Endothelial cell of umbilical vein (primary cell): ENCODE results near the gene DMBT1. TPM values are rescaled to one million over a fixed set of nuclear protein-coding genes. Genes with fewer than 3 reads are reported as not detected.

Experiments used
- BruUV-seq: library from RNA; stranded (reverse); fragments of 400-500 nt; replicated peaks from 2 replicates; lab custom pipeline; 2021; lab: Mats Ljungman, UMichigan
- CTCF ChIA-PET: fragments of 300-600, 350-600 bp; sonication (Branson Sonifier 250); formaldehyde crosslinking; loops from one replicate; lab custom pipeline; 2021; ENCODE audit warnings: antibody characterized with exemption, inconsistent platforms; lab: Charles Lee
- POLR2A ChIA-PET: fragments of 300-600, 350-600 bp; sonication (Branson Sonifier 250); formaldehyde crosslinking; loops from one replicate; lab custom pipeline; 2021; ENCODE audit warnings: antibody characterized with exemption, inconsistent platforms; lab: Charles Lee
- DNase-seq: peaks from one replicate; pipeline ENCODE4 v3.0.0-alpha.2; 2011; ENCODE audit warnings: low read depth, low spot score
- FAIRE-seq: peaks from 2 replicates; lab custom pipeline; 2011; peaks lifted over from hg19 to GRCh38; lab: Jason Lieb, UNC
- H2AFZ ChIP-seq: 2 replicates; pipeline ENCODE4 v1.6.0; 2012; ENCODE audit warnings: low read depth, low read length, control low read depth, inconsistent platforms
- H3K27ac ChIP-seq: 2 replicates; pipeline ENCODE4 v1.5.1; 2011; ENCODE audit warnings: low read depth, mild to moderate bottlenecking, control low read depth, low read length, moderate library complexity; ENCODE audit not compliant: insufficient read depth
- H3K27me3 ChIP-seq, 2 experiments: 2 replicates each; pipeline versions ENCODE4 v1.6.0 to v1.6.1; 2011; ENCODE audit warnings: low read length in 2 of 2, mixed read lengths in 1 of 2; ENCODE audit not compliant: control insufficient read depth in 2 of 2, insufficient read depth in 2 of 2
- H3K36me3 ChIP-seq, 2 experiments: 2 replicates in 1 of 2; 3 replicates in 1 of 2; pipeline ENCODE4 v1.5.1; 2011; ENCODE audit warnings: low read length in 2 of 2, mild to moderate bottlenecking in 1 of 2, moderate library complexity in 1 of 2; ENCODE audit not compliant: control insufficient read depth in 2 of 2, insufficient read depth in 2 of 2; ENCODE audit errors: extremely low read depth in 1 of 2
- H3K4me1 ChIP-seq: 3 replicates; pipeline ENCODE4 v1.5.1; 2011; ENCODE audit warnings: mild to moderate bottlenecking, low read length; ENCODE audit not compliant: control insufficient read depth, insufficient read depth; ENCODE audit errors: extremely low read depth
- H3K4me2 ChIP-seq: 2 replicates; pipeline ENCODE4 v1.6.1; 2011; ENCODE audit warnings: low read length, control low read depth, mixed read lengths; ENCODE audit not compliant: insufficient read depth
- H3K4me3 ChIP-seq, 3 experiments: fragments of 200-600 bp in 1 of 3; sonication (generic), shearing (Covaris generic) in 1 of 3; replicated peaks in 1 of 3; 2 replicates each; pipeline ENCODE4 v1.5.1; 2011 to 2016; ENCODE audit warnings: control low read depth in 3 of 3, low read length in 3 of 3, mild to moderate bottlenecking in 2 of 3, inconsistent platforms in 1 of 3, low read depth in 1 of 3, moderate library complexity in 1 of 3; ENCODE audit not compliant: insufficient read depth in 1 of 3
- H3K79me2 ChIP-seq: 2 replicates; pipeline ENCODE4 v1.6.0; 2012; ENCODE audit warnings: low read length, inconsistent platforms; ENCODE audit not compliant: control insufficient read depth, insufficient read depth
- H3K9ac ChIP-seq: replicated peaks from 2 replicates; pipeline ENCODE3; 2011; ENCODE audit warnings: low read length, control low read depth; ENCODE audit not compliant: insufficient read depth; ENCODE audit errors: extremely low read depth
- H3K9me1 ChIP-seq: replicated peaks from 3 replicates; pipeline ENCODE4 v1.6.0; 2011; ENCODE audit warnings: mild to moderate bottlenecking, low read length; ENCODE audit not compliant: control insufficient read depth, insufficient read depth; ENCODE audit errors: extremely low read depth
- H3K9me3 ChIP-seq: replicated peaks from 2 replicates; pipeline ENCODE4 v1.5.1; 2012; ENCODE audit warnings: low read length, inconsistent platforms; ENCODE audit not compliant: control insufficient read depth, insufficient read depth
- H4K20me1 ChIP-seq: replicated peaks from 2 replicates; pipeline ENCODE3; 2011; ENCODE audit warnings: mild to moderate bottlenecking, low read length; ENCODE audit not compliant: control insufficient read depth, insufficient read depth; ENCODE audit errors: extremely low read depth
- CTCF ChIP-seq, 2 donors: IDR thresholded peaks; 1 replicate in 1 of 2; 2 replicates in 1 of 2; pipeline ENCODE4 v1.5.1; 2011; ENCODE audit warnings: low read length in 2 of 2, mild to moderate bottlenecking in 2 of 2, moderate library complexity in 2 of 2, control low read depth in 1 of 2, inconsistent platforms in 1 of 2, low read depth in 1 of 2; ENCODE audit not compliant: insufficient read depth in 1 of 2; ENCODE audit errors: extremely low read depth in 1 of 2
- EZH2 ChIP-seq: IDR thresholded peaks from 2 replicates; pipeline ENCODE4 v1.6.1; 2012; ENCODE audit warnings: borderline replicate concordance, low read depth, mild to moderate bottlenecking, moderate library complexity, low read length, inconsistent platforms; ENCODE audit not compliant: severe bottlenecking
- FOS ChIP-seq: IDR thresholded peaks from 2 replicates; pipeline ENCODE4 v1.6.1; 2011; ENCODE audit warnings: mild to moderate bottlenecking, low read length, moderate library complexity, borderline replicate concordance; ENCODE audit not compliant: insufficient read depth
- GATA2 ChIP-seq: IDR thresholded peaks from 2 replicates; pipeline ENCODE4 v1.7.0; 2011; ENCODE audit warnings: low read depth, mild to moderate bottlenecking, moderate library complexity, mixed read lengths, low read length; ENCODE audit not compliant: insufficient read length, insufficient read depth
- JUN ChIP-seq: IDR thresholded peaks from 2 replicates; pipeline ENCODE4 v1.6.1; 2011; ENCODE audit warnings: borderline replicate concordance, low read depth; ENCODE audit not compliant: insufficient read length, insufficient read depth
- MAX ChIP-seq: IDR thresholded peaks from 2 replicates; pipeline ENCODE4 v1.6.1; 2011; ENCODE audit not compliant: insufficient read depth, insufficient read length
- MYC ChIP-seq: IDR thresholded peaks from one replicate; pipeline ENCODE4 v1.6.1; 2011; ENCODE audit warnings: mild to moderate bottlenecking, low read depth, low read length
- POLR2A ChIP-seq: IDR thresholded peaks from 2 replicates; pipeline ENCODE4 v1.6.1; 2012; ENCODE audit warnings: low read depth, mild to moderate bottlenecking, control low read depth, low read length
- POLR2AphosphoS5 ChIP-seq: IDR thresholded peaks from 2 replicates; pipeline ENCODE4 v1.6.1; 2012; ENCODE audit warnings: low read depth, mild to moderate bottlenecking, control low read depth, low read length, moderate library complexity; ENCODE audit not compliant: insufficient read depth
- dilution Hi-C: fragments of 300-500 bp; cut with MboI; formaldehyde crosslinking; loops from one replicate; pipeline ENCODE4 v1.15.0; 2019; ENCODE audit warnings: low sequenced_read_pairs; ENCODE audit not compliant: extremely low pct_ligation_motif_present
- intact Hi-C: fragments of 100-400 bp; cut with micrococcal nuclease; formaldehyde crosslinking; loops from one replicate; pipeline ENCODE4 v1.10.0; 2022
- polyA plus RNA-seq, 4 experiments: library from polyadenylated mRNA; depleted of rRNA in 3 of 4; stranded (reverse) in 3 of 4; unstranded in 1 of 4; fragments of >200 nt; gene quantifications; 2 replicates each; pipeline versions ENCODE4 v1.2.1 to v1.2.3, GENCODE V29; 2011 to 2012; ENCODE audit warnings: missing spikeins in 1 of 4
- total RNA-seq: library from RNA; stranded (reverse); gene quantifications from 2 replicates; pipeline ENCODE4 v1.2.3, GENCODE V29; 2021

The DMBT1 gene
- total and polyA plus RNA-seq, 2 donors (not counting 3 experiments of a cell fraction or from before 2014, with no cell fraction given): 0.01 TPM; not detected in 1

GRCh38 chr10:122660696-122661095 lies 100.1 kb downstream of the DMBT1 start:
- intact Hi-C loops: no loop called here
- DNase-seq (no peak), FAIRE-seq (no peak)
- no peaks in the 10 kb centered on the region for H3K79me2 ChIP-seq
- no peak overlapping the region for H3K27ac ChIP-seq
- H3K27me3 ChIP-seq: no peaks in the 10 kb centered on the region
- H3K4me3 ChIP-seq: no peak overlapping the region
- dilution Hi-C loops: no loop called here
- POLR2A ChIA-PET: no interaction called here
- no TSS peak for BruUV-seq
- no peaks in the 10 kb centered on the region for H3K9me3 ChIP-seq
- TF ChIP-seq MYC (no peak), EZH2 (no peak), FOS (no peak), MAX (no peak), GATA2 (no peak)
- H3K36me3 ChIP-seq: no peaks in the 10 kb centered on the region
- no peaks in the 10 kb centered on the region for H3K4me1 ChIP-seq
- H4K20me1 ChIP-seq: no peaks in the 10 kb centered on the region
- H3K9me1 ChIP-seq: no peaks in the 10 kb centered on the region
- H2AFZ ChIP-seq: no peak overlapping the region
- no peak overlapping the region for H3K4me2 ChIP-seq
- CTCF ChIA-PET: interaction anchor here (2.8 kb wide), 1 partner anchor 12 kb away, joined by 21 read pairs; no protein-coding TSS in a partner anchor
- no peak overlapping the region for H3K9ac ChIP-seq

GRCh38 chr10:122662231-122662630 lies 101.7 kb downstream of the DMBT1 start:
- H3K79me2 ChIP-seq: no peaks in the 10 kb centered on the region
- no peak overlapping the region for H3K4me2 ChIP-seq
- BruUV-seq: no TSS peak
- no peaks in the 10 kb centered on the region for H3K9me3 ChIP-seq
- TF ChIP-seq MAX (no peak), GATA2 (no peak), MYC (no peak), FOS (no peak), CTCF (IDR thresholded peaks at IDR 0.05; ENCODE audit: extremely low read depth in 1 of 2, insufficient read depth in 1 of 2, low read depth in 1 of 2, low read length in 2 of 2) (no peak), EZH2 (no peak), POLR2A (no peak), JUN (no peak), POLR2AphosphoS5 (no peak)
- H3K9me1 ChIP-seq: no peaks in the 10 kb centered on the region
- DNase-seq: no peak
- ChIA-PET POLR2A (no interaction called here), CTCF (interaction anchor here (0.8 kb wide), 1 partner anchor 13 kb away, joined by 3 read pairs; no protein-coding TSS in a partner anchor)
- H3K27ac ChIP-seq: no peak overlapping the region
- no peak overlapping the region for H2AFZ ChIP-seq
- H4K20me1 ChIP-seq: no peaks in the 10 kb centered on the region
- intact Hi-C loops (no loop called here), dilution Hi-C loops (no loop called here)
- H3K27me3 ChIP-seq: no peaks in the 10 kb centered on the region
- no peak overlapping the region for H3K9ac ChIP-seq
- FAIRE-seq: no peak
- H3K4me3 ChIP-seq: no peak overlapping the region
- no peaks in the 10 kb centered on the region for H3K36me3 ChIP-seq
- no peaks in the 10 kb centered on the region for H3K4me1 ChIP-seq
